ENCODE measurements around the gene LCLAT1.

LCLAT1 gene

GRCh38 chr2:30653847-30654246 is 206.8 kb downstream of the LCLAT1 start:
- CTCF ChIA-PET, result interaction anchor here (0.6 kb wide), 1 partner anchor 1344 kb away, joined by 3 read pairs; no protein-coding TSS in a partner anchor
- Histone ChIP-seq H3K27me3 (replicated peaks in 2 of 5; ENCODE audit: control insufficient read depth in 4 of 5, insufficient read depth in 5 of 5, low read length in 4 of 5) (peaks cover 0 to 2% (median 0%) of the 10 kb centered on the region in 5 experiments), H3K4me3 (ENCODE audit: control insufficient read depth in 1 of 7, extremely low read depth in 1 of 7, insufficient read depth in 4 of 7, low read depth in 2 of 7, low read length in 6 of 7) (no peak overlapping the region)

GRCh38 chr2:30654404-30654803 is 207.4 kb downstream of the LCLAT1 start:
- ChIA-PET CTCF (no interaction called here), POLR2A (no interaction called here)
- Histone ChIP-seq H3K4me1 (ENCODE audit: control extremely low read depth in 1 of 4, control insufficient read depth in 4 of 4, insufficient read depth in 4 of 4, low read length in 3 of 4) (no peaks in the 10 kb centered on the region), H3K36me3 (ENCODE audit: control insufficient read depth in 4 of 4, insufficient read depth in 4 of 4, low read length in 3 of 4) (no peaks in the 10 kb centered on the region), H3K27me3 (replicated peaks in 2 of 5; ENCODE audit: control insufficient read depth in 4 of 5, insufficient read depth in 5 of 5, low read length in 4 of 5) (peaks cover 0 to 2% (median 0%) of the 10 kb centered on the region in 5 experiments), H3K27ac (ENCODE audit: insufficient read depth in 1 of 2, low read depth in 1 of 2, low read length in 2 of 2, poor library complexity in 1 of 2, severe bottlenecking in 2 of 2) (no peak overlapping the region), H3K9me3 (ENCODE audit: control extremely low read depth in 1 of 5, control insufficient read depth in 4 of 5, insufficient read depth in 2 of 5, low read depth in 1 of 5, low read length in 4 of 5) (no peaks in the 10 kb centered on the region), H3K4me3 (ENCODE audit: control insufficient read depth in 1 of 7, extremely low read depth in 1 of 7, insufficient read depth in 4 of 7, low read depth in 2 of 7, low read length in 6 of 7) (no peak overlapping the region)
- WGBS (ENCODE audit: insufficient coverage), result 100% methylated on average over 1 of the region's 3 CpGs
- no peak for DNase-seq

More at GRCh38 chr2:30653847-30654246, 206.8 kb downstream of the LCLAT1 start:
- Histone ChIP-seq H3K4me1 (ENCODE audit: control extremely low read depth in 1 of 4, control insufficient read depth in 4 of 4, insufficient read depth in 4 of 4, low read length in 3 of 4) (no peaks in the 10 kb centered on the region), H3K9me3 (ENCODE audit: control extremely low read depth in 1 of 5, control insufficient read depth in 4 of 5, insufficient read depth in 2 of 5, low read depth in 1 of 5, low read length in 4 of 5) (no peaks in the 10 kb centered on the region), H3K36me3 (ENCODE audit: control insufficient read depth in 4 of 4, insufficient read depth in 4 of 4, low read length in 3 of 4) (no peaks in the 10 kb centered on the region), H3K27ac (ENCODE audit: insufficient read depth in 1 of 2, low read depth in 1 of 2, low read length in 2 of 2, poor library complexity in 1 of 2, severe bottlenecking in 2 of 2) (no peak overlapping the region)
- POLR2A ChIA-PET, result no interaction called here
- no CpG with 5 or more reads among the region's 2 CpGs for WGBS (ENCODE audit: insufficient coverage)
- DNase-seq, result no peak

- ChIA-PET POLR2A (no interaction called here), CTCF (interaction anchor here (1.6 kb wide), 1 partner anchor 54 kb away, joined by 3 read pairs; no protein-coding TSS in a partner anchor)
- Histone ChIP-seq H3K36me3 (ENCODE audit: control insufficient read depth in 4 of 4, insufficient read depth in 4 of 4, low read length in 3 of 4) (no peaks in the 10 kb centered on the region), H3K9me3 (ENCODE audit: control extremely low read depth in 1 of 5, control insufficient read depth in 4 of 5, insufficient read depth in 2 of 5, low read depth in 1 of 5, low read length in 4 of 5) (no peaks in the 10 kb centered on the region), H3K27ac (ENCODE audit: insufficient read depth in 1 of 2, low read depth in 1 of 2, low read length in 2 of 2, poor library complexity in 1 of 2, severe bottlenecking in 2 of 2) (no peak overlapping the region), H3K4me1 (ENCODE audit: control extremely low read depth in 1 of 4, control insufficient read depth in 4 of 4, insufficient read depth in 4 of 4, low read length in 3 of 4) (no peaks in the 10 kb centered on the region), H3K27me3 (replicated peaks in 2 of 5; ENCODE audit: control insufficient read depth in 4 of 5, insufficient read depth in 5 of 5, low read length in 4 of 5) (peaks cover 0 to 2% (median 0%) of the 10 kb centered on the region in 5 experiments), H3K4me3 (ENCODE audit: control insufficient read depth in 1 of 7, extremely low read depth in 1 of 7, insufficient read depth in 4 of 7, low read depth in 2 of 7, low read length in 6 of 7) (no peak overlapping the region)
- no peak for DNase-seq
- 86% methylated on average over 6 of the region's 6 CpGs for WGBS (ENCODE audit: insufficient coverage)
Observed at GRCh38 chr2:30655211-30655610, 208.2 kb downstream of the LCLAT1 start.

- ChIA-PET CTCF (interaction anchor here (1.6 kb wide), 1 partner anchor 54 kb away, joined by 3 read pairs; no protein-coding TSS in a partner anchor), POLR2A (no interaction called here)
- no peaks in the 10 kb centered on the region for H3K9me3 ChIP-seq (ENCODE audit: control extremely low read depth in 1 of 5, control insufficient read depth in 4 of 5, insufficient read depth in 2 of 5, low read depth in 1 of 5, low read length in 4 of 5)
- peaks cover 0 to 2% (median 0%) of the 10 kb centered on the region in 5 experiments for H3K27me3 ChIP-seq (replicated peaks in 2 of 5; ENCODE audit: control insufficient read depth in 4 of 5, insufficient read depth in 5 of 5, low read length in 4 of 5)
- no peaks in the 10 kb centered on the region for H3K4me1 ChIP-seq (ENCODE audit: control extremely low read depth in 1 of 4, control insufficient read depth in 4 of 4, insufficient read depth in 4 of 4, low read length in 3 of 4)
- 71% methylated on average over 2 of the region's 5 CpGs for WGBS (ENCODE audit: insufficient coverage)
- DNase-seq, result no peak
- no peaks in the 10 kb centered on the region for H3K36me3 ChIP-seq (ENCODE audit: control insufficient read depth in 4 of 4, insufficient read depth in 4 of 4, low read length in 3 of 4)
- no peak overlapping the region for H3K27ac ChIP-seq (ENCODE audit: insufficient read depth in 1 of 2, low read depth in 1 of 2, low read length in 2 of 2, poor library complexity in 1 of 2, severe bottlenecking in 2 of 2)
- H3K4me3 ChIP-seq (ENCODE audit: control insufficient read depth in 1 of 7, extremely low read depth in 1 of 7, insufficient read depth in 4 of 7, low read depth in 2 of 7, low read length in 6 of 7), result no peak overlapping the region
Observed at GRCh38 chr2:30655660-30656059, 208.6 kb downstream of the LCLAT1 start.

- Histone ChIP-seq H3K9me3 (ENCODE audit: control extremely low read depth in 1 of 5, control insufficient read depth in 4 of 5, insufficient read depth in 2 of 5, low read depth in 1 of 5, low read length in 4 of 5) (no peaks in the 10 kb centered on the region), H3K27ac (ENCODE audit: insufficient read depth in 1 of 2, low read depth in 1 of 2, low read length in 2 of 2, poor library complexity in 1 of 2, severe bottlenecking in 2 of 2) (no peak overlapping the region), H3K36me3 (ENCODE audit: control insufficient read depth in 4 of 4, insufficient read depth in 4 of 4, low read length in 3 of 4) (no peaks in the 10 kb centered on the region), H3K27me3 (replicated peaks in 2 of 5; ENCODE audit: control insufficient read depth in 4 of 5, insufficient read depth in 5 of 5, low read length in 4 of 5) (peaks cover 0 to 2% (median 0%) of the 10 kb centered on the region in 5 experiments), H3K4me3 (ENCODE audit: control insufficient read depth in 1 of 7, extremely low read depth in 1 of 7, insufficient read depth in 4 of 7, low read depth in 2 of 7, low read length in 6 of 7) (no peak overlapping the region), H3K4me1 (ENCODE audit: control extremely low read depth in 1 of 4, control insufficient read depth in 4 of 4, insufficient read depth in 4 of 4, low read length in 3 of 4) (no peaks in the 10 kb centered on the region)
- CTCF ChIA-PET, result interaction anchor here (1.6 kb wide), 1 partner anchor 53 kb away, joined by 3 read pairs; no protein-coding TSS in a partner anchor
- 100% methylated on average over 3 of the region's 4 CpGs for WGBS (ENCODE audit: insufficient coverage)
- DNase-seq, result no peak
- POLR2A ChIA-PET, result no interaction called here
Observed at GRCh38 chr2:30656079-30656478, 209.0 kb downstream of the LCLAT1 start.

DNA sequence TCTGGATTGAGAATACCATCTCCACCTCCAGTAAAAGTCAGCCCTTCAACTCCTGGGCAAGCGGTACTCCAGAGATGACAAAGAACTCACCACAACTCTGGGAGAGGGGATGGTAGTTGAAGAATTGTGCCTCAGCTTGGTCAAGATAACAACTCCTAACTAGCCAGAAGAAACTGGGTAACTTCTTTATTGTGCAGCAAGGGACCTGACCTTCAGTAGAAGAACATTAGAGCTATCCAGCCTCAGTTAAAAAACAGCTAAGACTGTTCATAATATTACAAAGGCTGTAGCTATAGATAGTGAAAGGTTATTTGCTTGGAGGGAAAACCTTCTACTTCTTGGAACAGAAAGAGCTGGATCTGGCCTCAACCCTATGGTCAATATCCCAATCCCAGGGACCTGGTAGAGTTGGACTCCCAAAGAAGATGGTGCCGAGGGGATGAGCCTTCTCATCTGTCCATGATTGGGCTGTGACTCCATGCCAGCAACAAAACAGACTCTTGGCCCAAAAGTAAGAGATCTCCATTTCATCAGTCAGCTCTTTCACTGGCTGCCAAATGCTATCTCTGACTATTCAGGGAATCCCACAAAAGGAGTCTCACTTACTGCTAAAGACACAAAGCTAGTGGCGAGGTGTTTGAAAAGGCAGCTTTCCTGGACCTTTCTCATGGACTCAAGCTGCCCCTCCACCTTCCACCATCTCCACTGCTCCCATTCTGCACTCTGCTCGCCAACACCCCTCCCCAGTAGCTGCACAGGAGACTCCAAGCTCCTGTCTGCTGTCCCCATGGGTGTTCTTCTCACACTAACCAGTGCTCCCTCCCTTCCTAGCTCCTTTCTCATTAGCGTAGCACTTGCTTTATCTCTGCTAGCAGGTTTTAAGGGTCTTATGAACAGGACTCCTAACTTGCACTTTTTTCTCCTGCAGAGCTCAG is 214.4 kb downstream of the LCLAT1 start:
- ChIA-PET POLR2A (no interaction called here), CTCF (no interaction called here)
- Histone ChIP-seq H3K27me3 (replicated peaks in 2 of 5; ENCODE audit: control insufficient read depth in 4 of 5, insufficient read depth in 5 of 5, low read length in 4 of 5) (no peaks in the 10 kb centered on the region), H3K4me1 (ENCODE audit: control extremely low read depth in 1 of 4, control insufficient read depth in 4 of 4, insufficient read depth in 4 of 4, low read length in 3 of 4) (no peaks in the 10 kb centered on the region), H3K36me3 (ENCODE audit: control insufficient read depth in 4 of 4, insufficient read depth in 4 of 4, low read length in 3 of 4) (no peaks in the 10 kb centered on the region), H3K4me3 (ENCODE audit: control insufficient read depth in 1 of 7, extremely low read depth in 1 of 7, insufficient read depth in 4 of 7, low read depth in 2 of 7, low read length in 6 of 7) (no peak overlapping the region), H3K9me3 (ENCODE audit: control extremely low read depth in 1 of 5, control insufficient read depth in 4 of 5, insufficient read depth in 2 of 5, low read depth in 1 of 5, low read length in 4 of 5) (no peaks in the 10 kb centered on the region), H3K27ac (ENCODE audit: insufficient read depth in 1 of 2, low read depth in 1 of 2, low read length in 2 of 2, poor library complexity in 1 of 2, severe bottlenecking in 2 of 2) (no peak overlapping the region)
- WGBS (ENCODE audit: insufficient coverage), result 73% methylated on average over 4 of the region's 5 CpGs
- no peak for DNase-seq

All from common myeloid progenitor, CD34-positive (primary cell).